Type B pancreatic cell (in vitro differentiated cells): ENCODE data around the gene CFAP221. TPM values are rescaled to one million over a fixed set of nuclear protein-coding genes. Genes with fewer than 3 reads are reported as not detected.

ENCODE experiments used
- DNase-seq: peaks from one replicate; pipeline ENCODE4 v3.0.0; 2021; ENCODE audit warnings: mixed read lengths; ENCODE audit not compliant: unreplicated experiment; ENCODE audit errors: extremely low spot score
- H3K27ac Mint-ChIP-seq: 2 replicates; pipeline ENCODE4 v1.8.0; 2021; ENCODE audit warnings: mild to moderate bottlenecking, mixed read lengths
- H3K27me3 Mint-ChIP-seq: 2 replicates; pipeline ENCODE4 v1.8.0; 2021; ENCODE audit warnings: mixed read lengths
- H3K36me3 Mint-ChIP-seq: 2 replicates; pipeline ENCODE4 v1.8.0; 2021; ENCODE audit warnings: mixed read lengths
- H3K4me1 Mint-ChIP-seq: one replicate; pipeline ENCODE4 v1.8.0; 2021; ENCODE audit warnings: mixed read lengths; ENCODE audit not compliant: unreplicated experiment
- H3K4me3 Mint-ChIP-seq: 2 replicates; pipeline ENCODE4 v1.8.0; 2021; ENCODE audit warnings: mild to moderate bottlenecking, mixed read lengths
- H3K9me3 Mint-ChIP-seq: 2 replicates; pipeline ENCODE4 v1.8.0; 2021; ENCODE audit warnings: mixed read lengths
- total RNA-seq: library from RNA; stranded (reverse); gene quantifications from 2 replicates; pipeline ENCODE4 v1.2.1, GENCODE V29; 2021; ENCODE audit warnings: low replicate concordance
- TF ChIP-seq, protein P1 (sequence below): fragments of 200-600 bp; sonication (generic); conservative IDR thresholded peaks from 2 replicates; pipeline ENCODE4 v1.5.0; 2021; ENCODE audit warnings: antibody characterized with exemption, mild to moderate bottlenecking

The CFAP221 gene
- total RNA-seq, 1 donor from 2014 or later: 4.8 TPM

DNA sequence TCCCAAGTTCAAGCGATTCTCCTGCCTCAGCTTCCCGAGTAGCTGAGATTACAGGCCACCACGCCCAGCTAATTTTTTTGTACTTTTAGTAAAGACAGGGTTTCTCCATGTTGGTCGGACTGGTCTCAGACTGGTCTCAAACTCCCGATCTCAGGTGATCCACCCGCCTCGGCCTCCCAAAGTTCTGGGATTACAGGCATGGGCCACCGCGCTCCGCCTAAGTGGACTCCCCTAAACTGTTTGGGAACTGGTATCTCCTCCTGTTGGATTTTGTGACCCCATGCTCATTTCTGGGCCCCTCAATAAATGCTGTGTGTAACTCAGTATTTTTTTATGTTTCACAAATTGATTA is 25.2 kb upstream of the CFAP221 start:
- no peak for DNase-seq

DNA sequence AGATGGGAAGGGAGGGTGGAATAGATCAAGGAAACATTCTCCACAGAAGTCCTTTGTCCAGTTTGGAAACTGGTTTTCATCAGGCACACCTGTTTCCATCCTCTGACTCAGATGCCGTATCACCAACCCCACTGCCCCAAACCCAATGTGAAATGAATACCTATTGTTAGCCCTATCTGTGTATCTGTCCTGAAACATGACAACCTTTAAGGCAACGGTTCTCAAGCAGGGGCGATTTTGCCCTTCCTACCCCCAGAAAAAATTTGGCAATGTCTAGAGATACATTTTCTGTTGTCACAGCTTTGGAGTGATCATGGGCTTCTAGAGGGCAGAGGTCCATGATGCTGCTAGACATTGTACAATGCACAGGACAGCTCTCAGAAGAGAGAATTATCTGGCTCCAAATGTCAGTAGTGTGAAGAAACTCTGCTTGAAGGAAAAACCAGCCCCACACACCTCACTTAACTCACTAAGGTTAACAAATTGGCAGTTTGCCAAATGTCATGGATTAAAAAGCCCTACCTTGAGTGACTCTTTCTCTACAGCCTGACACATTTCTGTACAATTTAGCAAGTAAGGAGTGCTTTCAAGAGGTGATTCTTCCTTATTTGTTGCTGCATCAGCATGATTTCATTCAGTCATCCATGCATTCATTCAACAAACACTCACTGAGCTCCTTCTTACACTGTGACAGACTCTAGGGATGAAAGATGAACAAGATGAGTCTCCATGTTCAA is 23.4 kb upstream of the CFAP221 start:
- no peak for DNase-seq
- TF ChIP-seq, protein P1, sequence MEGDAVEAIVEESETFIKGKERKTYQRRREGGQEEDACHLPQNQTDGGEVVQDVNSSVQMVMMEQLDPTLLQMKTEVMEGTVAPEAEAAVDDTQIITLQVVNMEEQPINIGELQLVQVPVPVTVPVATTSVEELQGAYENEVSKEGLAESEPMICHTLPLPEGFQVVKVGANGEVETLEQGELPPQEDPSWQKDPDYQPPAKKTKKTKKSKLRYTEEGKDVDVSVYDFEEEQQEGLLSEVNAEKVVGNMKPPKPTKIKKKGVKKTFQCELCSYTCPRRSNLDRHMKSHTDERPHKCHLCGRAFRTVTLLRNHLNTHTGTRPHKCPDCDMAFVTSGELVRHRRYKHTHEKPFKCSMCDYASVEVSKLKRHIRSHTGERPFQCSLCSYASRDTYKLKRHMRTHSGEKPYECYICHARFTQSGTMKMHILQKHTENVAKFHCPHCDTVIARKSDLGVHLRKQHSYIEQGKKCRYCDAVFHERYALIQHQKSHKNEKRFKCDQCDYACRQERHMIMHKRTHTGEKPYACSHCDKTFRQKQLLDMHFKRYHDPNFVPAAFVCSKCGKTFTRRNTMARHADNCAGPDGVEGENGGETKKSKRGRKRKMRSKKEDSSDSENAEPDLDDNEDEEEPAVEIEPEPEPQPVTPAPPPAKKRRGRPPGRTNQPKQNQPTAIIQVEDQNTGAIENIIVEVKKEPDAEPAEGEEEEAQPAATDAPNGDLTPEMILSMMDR: no peak
- Mint-ChIP-seq H3K9me3 (peaks cover 14% of the 10 kb centered on the region), H3K27me3 (peaks cover 64% of the 10 kb centered on the region), H3K27ac (no peak overlapping the region), H3K4me3 (peak overlapping the region; percentile 20), H3K4me1 (peaks cover 18% of the 10 kb centered on the region), H3K36me3 (peaks cover 4% of the 10 kb centered on the region)

More for the DNA sequence above, 25.2 kb upstream of the CFAP221 start:
- H3K9me3 Mint-ChIP-seq: peaks cover 14% of the 10 kb centered on the region
- H3K27ac Mint-ChIP-seq: no peak overlapping the region
- no peak overlapping the region for H3K4me3 Mint-ChIP-seq
- peaks cover 10% of the 10 kb centered on the region for H3K4me1 Mint-ChIP-seq
- TF ChIP-seq, protein P1: no peak
- peaks cover 62% of the 10 kb centered on the region for H3K27me3 Mint-ChIP-seq
- H3K36me3 Mint-ChIP-seq: peaks cover 4% of the 10 kb centered on the region

DNA sequence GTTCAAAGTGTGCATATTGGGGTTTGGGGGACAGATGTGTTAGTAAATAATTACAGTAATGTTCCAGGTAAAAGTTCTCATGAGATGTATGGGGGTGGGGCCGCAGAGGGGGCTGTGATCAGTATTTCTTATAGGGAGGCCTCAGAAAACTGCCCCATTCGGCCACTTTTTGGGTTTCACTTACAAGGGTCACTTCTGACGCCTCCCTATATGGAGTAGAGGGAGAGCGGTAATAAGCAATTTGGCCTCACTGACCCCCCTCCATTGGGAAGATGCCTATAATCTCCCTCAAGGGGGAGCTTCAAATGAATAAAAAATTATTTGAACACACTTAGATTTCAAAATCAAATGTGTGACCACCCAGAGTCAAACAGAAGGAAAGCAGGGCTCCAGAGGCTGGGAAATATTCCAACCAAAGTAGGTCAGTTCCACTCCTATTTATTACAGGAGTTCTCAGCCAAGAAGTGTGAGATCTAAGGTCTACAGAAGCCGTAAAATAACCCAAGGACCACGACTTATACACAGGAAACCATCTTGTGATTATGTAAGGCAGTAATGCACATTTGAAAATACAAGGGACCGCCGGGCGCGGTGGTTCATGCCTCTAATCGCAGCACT is 22.7 kb upstream of the CFAP221 start:
- Mint-ChIP-seq H3K4me1 (peaks cover 21% of the 10 kb centered on the region), H3K27me3 (peaks cover 64% of the 10 kb centered on the region), H3K9me3 (peaks cover 9% of the 10 kb centered on the region), H3K27ac (no peak overlapping the region), H3K4me3 (peak overlapping the region; percentile 20), H3K36me3 (no peaks in the 10 kb centered on the region)
- no peak for DNase-seq
- TF ChIP-seq, protein P1: no peak

DNA sequence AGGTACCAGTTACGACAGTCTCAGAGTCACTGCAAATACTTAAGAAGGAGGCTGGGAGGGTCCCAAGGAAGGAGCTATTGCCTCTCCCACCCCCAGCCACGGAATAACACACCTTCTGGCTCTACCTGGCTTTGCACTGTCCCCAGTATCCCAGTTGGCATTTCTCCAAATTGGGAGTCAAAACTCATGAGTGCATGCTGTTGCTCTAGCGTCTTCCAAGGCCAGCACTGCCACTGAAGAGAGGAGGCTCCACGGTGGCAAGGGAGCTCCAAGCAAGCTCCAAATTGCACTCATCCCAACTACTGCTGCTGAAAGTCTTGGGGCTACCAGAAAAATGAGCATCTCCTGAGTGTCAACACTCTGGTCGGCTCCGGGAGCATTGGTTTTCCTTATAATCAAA is 21.6 kb upstream of the CFAP221 start:
- DNase-seq: no peak
- H3K27me3 Mint-ChIP-seq: peaks cover 70% of the 10 kb centered on the region
- TF ChIP-seq, protein P1: no peak
- H3K36me3 Mint-ChIP-seq: no peaks in the 10 kb centered on the region
- peaks cover 5% of the 10 kb centered on the region for H3K9me3 Mint-ChIP-seq
- H3K4me1 Mint-ChIP-seq: peaks cover 21% of the 10 kb centered on the region
- H3K27ac Mint-ChIP-seq: no peak overlapping the region
- H3K4me3 Mint-ChIP-seq: peak overlapping the region; percentile 19

DNA sequence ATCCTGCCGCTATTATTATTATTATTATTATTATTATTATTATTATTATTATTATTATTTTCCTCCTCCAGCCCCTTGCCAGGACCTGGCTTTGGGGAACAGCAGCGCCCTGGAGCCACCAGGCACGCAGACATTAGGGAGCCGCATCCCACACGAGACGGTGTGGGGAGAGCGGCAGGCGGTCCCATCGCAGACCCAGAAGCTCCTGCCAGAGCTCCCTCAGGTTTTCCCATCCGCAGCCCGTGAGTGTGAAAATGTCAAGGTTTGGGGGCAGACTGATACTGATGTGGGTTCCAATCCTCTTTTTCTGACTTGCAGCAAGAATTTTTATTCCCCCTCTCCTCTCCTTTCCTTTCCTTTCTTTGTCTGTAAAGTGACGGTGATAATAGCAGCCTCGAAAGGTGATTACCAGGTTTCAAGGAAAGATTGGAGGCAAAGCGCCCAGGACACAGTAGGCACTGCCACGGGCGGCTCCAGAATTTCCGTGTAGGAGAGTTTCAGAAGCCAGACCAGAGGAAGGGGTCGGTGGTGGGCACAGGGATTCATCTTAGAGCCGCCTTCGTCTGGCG is 20.8 kb upstream of the CFAP221 start:
- H3K27ac Mint-ChIP-seq: peak overlapping the region; percentile 27
- peak overlapping the region; percentile 85 for H3K4me3 Mint-ChIP-seq
- TF ChIP-seq, protein P1: no peak
- H3K9me3 Mint-ChIP-seq: no peaks in the 10 kb centered on the region
- peaks cover 21% of the 10 kb centered on the region for H3K4me1 Mint-ChIP-seq
- H3K36me3 Mint-ChIP-seq: no peaks in the 10 kb centered on the region
- DNase-seq: no peak
- peaks cover 75% of the 10 kb centered on the region for H3K27me3 Mint-ChIP-seq
